ENCODE measurements around the gene TACR3. TPM values are rescaled to one million over a fixed set of nuclear protein-coding genes. Genes with fewer than 3 reads are reported as not detected.

The TACR3 gene
- total and polyA plus RNA-seq, 2 donors (not counting 3 experiments of a cell fraction or from before 2014, with no cell fraction given), result not detected

DNA sequence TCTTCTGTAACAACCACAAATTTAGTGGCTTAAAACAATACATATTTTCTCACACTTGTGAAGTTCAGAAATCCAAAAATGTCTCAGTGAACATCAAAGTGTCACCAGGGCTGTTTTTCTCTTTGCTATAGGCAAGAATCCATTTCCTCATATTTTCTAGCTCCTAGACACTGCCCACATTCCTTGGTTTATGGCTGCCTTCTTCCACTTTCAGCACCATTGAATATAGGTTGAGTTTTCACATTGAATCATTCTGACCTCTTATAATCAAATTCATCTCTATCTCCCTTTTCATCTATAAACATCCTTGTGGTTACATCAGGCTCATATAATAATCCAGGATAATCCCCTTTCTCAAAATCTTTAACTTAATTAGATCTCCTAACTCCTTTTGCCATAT is 37.0 kb upstream of the TACR3 start:
- Histone ChIP-seq H3K79me2 (ENCODE audit: control insufficient read depth, insufficient read depth, low read length) (no peaks in the 10 kb centered on the region), H3K4me3 (replicated peaks in 1 of 3; ENCODE audit: insufficient read depth in 1 of 3, low read depth in 1 of 3, low read length in 3 of 3) (no peak overlapping the region), H3K9ac (replicated peaks; ENCODE audit: extremely low read depth, insufficient read depth, low read length) (no peak overlapping the region), H2AFZ (ENCODE audit: low read depth, low read length) (no peak overlapping the region), H3K4me1 (ENCODE audit: control insufficient read depth, extremely low read depth, insufficient read depth, low read length) (peaks cover 9% of the 10 kb centered on the region), H3K36me3 (ENCODE audit: control insufficient read depth in 2 of 2, extremely low read depth in 1 of 2, insufficient read depth in 2 of 2, low read length in 2 of 2) (no peaks in the 10 kb centered on the region), H4K20me1 (replicated peaks; ENCODE audit: control insufficient read depth, extremely low read depth, insufficient read depth, low read length) (no peaks in the 10 kb centered on the region), H3K9me3 (replicated peaks; ENCODE audit: control insufficient read depth, insufficient read depth, low read length) (no peaks in the 10 kb centered on the region), H3K27ac (ENCODE audit: insufficient read depth, low read depth, low read length) (no peak overlapping the region), H3K9me1 (replicated peaks; ENCODE audit: control insufficient read depth, extremely low read depth, insufficient read depth, low read length) (no peaks in the 10 kb centered on the region), H3K4me2 (ENCODE audit: insufficient read depth, low read length) (no peak overlapping the region), H3K27me3 (ENCODE audit: control insufficient read depth in 2 of 2, insufficient read depth in 2 of 2, low read length in 2 of 2) (no peaks in the 10 kb centered on the region)
- intact Hi-C loops (cut with micrococcal nuclease), result no loop called here
- DNase-seq (ENCODE audit: low read depth, low spot score) (no peak), FAIRE-seq (no peak)
- no peak for TF ChIP-seq FOS (IDR thresholded peaks at IDR 0.05; ENCODE audit: borderline replicate concordance, insufficient read depth, low read length)
- TF ChIP-seq GATA2 (IDR thresholded peaks at IDR 0.05; ENCODE audit: insufficient read depth, insufficient read length, low read depth, low read length), result no peak
- no peak for TF ChIP-seq POLR2AphosphoS5 (IDR thresholded peaks at IDR 0.05; ENCODE audit: insufficient read depth, low read depth, low read length)
- TF ChIP-seq, protein P1, sequence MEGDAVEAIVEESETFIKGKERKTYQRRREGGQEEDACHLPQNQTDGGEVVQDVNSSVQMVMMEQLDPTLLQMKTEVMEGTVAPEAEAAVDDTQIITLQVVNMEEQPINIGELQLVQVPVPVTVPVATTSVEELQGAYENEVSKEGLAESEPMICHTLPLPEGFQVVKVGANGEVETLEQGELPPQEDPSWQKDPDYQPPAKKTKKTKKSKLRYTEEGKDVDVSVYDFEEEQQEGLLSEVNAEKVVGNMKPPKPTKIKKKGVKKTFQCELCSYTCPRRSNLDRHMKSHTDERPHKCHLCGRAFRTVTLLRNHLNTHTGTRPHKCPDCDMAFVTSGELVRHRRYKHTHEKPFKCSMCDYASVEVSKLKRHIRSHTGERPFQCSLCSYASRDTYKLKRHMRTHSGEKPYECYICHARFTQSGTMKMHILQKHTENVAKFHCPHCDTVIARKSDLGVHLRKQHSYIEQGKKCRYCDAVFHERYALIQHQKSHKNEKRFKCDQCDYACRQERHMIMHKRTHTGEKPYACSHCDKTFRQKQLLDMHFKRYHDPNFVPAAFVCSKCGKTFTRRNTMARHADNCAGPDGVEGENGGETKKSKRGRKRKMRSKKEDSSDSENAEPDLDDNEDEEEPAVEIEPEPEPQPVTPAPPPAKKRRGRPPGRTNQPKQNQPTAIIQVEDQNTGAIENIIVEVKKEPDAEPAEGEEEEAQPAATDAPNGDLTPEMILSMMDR (IDR thresholded peaks at IDR 0.05; ENCODE audit: extremely low read depth in 1 of 2, insufficient read depth in 1 of 2, low read depth in 1 of 2, low read length in 2 of 2), result no peak
- TF ChIP-seq MYC (IDR thresholded peaks at IDR 0.05; ENCODE audit: low read depth, low read length), result no peak
- no peak for TF ChIP-seq JUN (IDR thresholded peaks at IDR 0.05; ENCODE audit: borderline replicate concordance, insufficient read depth, insufficient read length, low read depth)
- no TSS peak for BruUV-seq (replicated peaks)
- ChIA-PET POLR2A (no interaction called here), CTCF (interaction anchor here (1.6 kb wide), 1 partner anchor 30 kb away, joined by 3 read pairs; no protein-coding TSS in a partner anchor)
- dilution Hi-C loops (cut with MboI; ENCODE audit: extremely low pct_ligation_motif_present, low sequenced_read_pairs), result no loop called here
